Activated T-helper 1 cell treated with anti-CD3 and anti-CD28 coated beads, Interleukin-2, amount 50 U/mL, for 16 hours (primary cell): ENCODE data around the gene COBLL1.

ENCODE experiments used
- DNase-seq, 2 donors: peaks; one replicate each; pipeline ENCODE4 v3.0.0-alpha.2; 2020; ENCODE audit warnings: low read depth in 1 of 2, low spot score in 1 of 2

The COBLL1 gene

DNA sequence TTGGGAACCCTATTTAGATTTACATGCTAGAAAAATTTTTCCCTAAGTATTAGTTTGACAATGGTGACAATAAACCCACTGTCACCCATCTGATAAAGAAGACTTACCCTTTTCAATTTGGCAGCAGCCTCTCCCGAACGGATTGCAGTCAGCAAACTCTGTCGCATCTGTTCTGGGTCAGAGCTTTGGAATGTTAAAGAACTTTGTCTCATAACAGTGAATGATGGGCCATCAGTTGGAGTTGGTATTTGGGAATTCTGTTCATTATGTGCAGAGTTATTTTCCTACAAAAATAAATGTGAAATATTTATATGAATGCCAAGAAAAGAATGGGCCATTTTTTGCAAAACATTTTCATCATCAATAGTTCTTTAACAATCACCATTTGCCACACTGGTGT is 149.5 kb downstream of the COBLL1 start:
- no peak for DNase-seq

GRCh38 chr2:164691346-164691887 is 150.2 kb downstream of the COBLL1 start:
- DNase-seq = no peak

GRCh38 chr2:164690361-164690760 is 151.3 kb downstream of the COBLL1 start:
- DNase-seq = no peak

- DNase-seq = no peak
Observed at GRCh38 chr2:164688896-164689419, 152.7 kb downstream of the COBLL1 start.

GRCh38 chr2:164681009-164681408 is 160.6 kb downstream of the COBLL1 start:
- no peak for DNase-seq

GRCh38 chr2:164678631-164679149 is 162.9 kb downstream of the COBLL1 start:
- no peak for DNase-seq

GRCh38 chr2:164677733-164678132 is 163.9 kb downstream of the COBLL1 start:
- no peak for DNase-seq

DNA sequence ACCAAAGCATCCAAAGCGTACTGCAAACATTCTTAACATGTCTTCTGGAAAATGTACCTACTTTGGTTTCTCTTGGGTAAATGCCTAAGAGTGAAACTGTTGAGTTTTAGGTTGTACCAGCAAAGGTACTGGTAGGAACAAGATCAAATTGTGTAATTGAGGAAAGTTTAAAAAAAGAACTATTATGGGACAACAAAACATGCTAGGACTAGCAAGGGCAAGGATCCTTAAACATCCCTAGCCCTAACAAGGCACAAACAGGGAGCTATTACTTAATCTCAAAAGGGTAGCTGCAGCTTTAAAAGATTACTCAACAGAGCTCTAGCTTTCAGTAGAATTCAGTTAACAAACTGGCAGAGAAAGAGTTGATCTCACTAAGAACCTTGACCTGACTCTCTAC is 164.4 kb downstream of the COBLL1 start:
- DNase-seq = no peak

DNA sequence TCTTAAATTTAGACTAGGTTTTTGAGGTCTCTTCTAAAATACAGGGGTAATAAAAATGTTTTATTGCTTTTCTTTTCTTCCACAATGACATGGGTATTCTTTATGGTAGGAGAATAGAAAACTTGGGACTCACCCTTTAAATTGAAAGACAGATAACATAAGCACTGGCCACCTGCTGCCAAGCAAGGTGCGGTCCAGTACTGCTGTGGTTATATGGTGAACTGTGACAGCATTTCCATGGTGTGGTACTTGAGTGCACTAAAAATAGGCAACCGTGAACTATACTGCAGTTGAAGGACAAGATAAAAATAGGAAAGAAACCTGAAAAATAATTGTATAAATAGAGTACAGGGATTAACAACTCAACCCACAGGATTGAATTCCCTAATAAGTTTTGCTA is 165.9 kb downstream of the COBLL1 start:
- DNase-seq = no peak

- DNase-seq = no peak
Observed at GRCh38 chr2:164675027-164675426, 166.6 kb downstream of the COBLL1 start.

- DNase-seq = no peak
Observed at GRCh38 chr2:164671664-164672396, 169.8 kb downstream of the COBLL1 start.

- DNase-seq = no peak
Observed at GRCh38 chr2:164669291-164669690, 172.3 kb downstream of the COBLL1 start.

- DNase-seq = no peak
Observed at GRCh38 chr2:164667566-164667965, 174.1 kb downstream of the COBLL1 start.

DNA sequence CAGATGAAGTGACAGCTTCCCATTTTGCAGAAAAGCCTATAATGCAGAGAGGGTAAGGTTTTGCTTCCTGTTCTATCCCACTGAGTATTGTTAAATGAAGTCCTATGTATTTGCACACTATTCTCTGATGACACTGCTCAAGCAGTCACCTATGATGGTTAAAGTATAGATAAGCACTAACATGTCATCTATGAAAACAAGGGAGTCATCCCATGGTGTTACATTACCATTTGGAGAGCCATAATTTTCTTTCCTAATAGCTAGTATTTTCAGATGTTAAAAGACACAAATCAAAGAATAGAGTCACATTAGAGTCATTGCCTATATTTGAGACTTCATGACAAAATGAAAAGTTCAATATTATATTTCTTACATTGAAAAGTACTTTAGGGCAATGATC is 177.6 kb downstream of the COBLL1 start:
- DNase-seq = no peak

DNA sequence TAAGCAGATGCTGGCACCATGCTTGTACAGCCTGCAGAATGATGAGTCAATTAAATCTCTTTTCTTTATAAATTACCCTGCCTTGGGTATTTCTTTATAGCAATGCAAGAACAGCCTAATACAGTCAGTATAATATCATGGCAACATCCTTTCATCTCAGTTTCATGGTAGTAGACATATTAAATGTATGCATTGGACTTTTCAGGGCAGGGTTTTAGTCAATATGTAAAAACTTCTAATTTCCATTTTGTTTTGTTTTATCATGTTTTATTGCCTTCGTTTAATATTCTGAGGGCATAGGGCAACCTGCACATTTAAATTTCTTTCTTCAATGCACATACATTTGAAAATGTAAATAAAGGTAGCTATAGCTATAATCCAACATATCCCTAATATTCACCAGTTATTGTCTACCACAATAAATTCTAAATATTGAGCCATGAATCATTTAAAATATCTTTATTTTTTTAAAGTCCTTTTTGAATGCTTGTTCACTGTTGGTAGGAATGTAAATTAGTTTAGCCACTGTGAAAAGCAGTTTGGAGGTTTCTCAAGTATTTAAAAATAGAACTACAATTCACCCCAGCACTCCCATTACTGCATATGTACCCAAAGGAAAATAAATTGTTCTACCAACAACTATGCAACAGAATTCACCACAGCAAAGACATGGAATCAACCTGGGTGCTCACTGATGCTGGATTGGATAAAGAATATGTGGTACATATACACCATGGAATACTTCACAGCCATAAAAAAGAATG is 178.6 kb downstream of the COBLL1 start:
- no peak for DNase-seq

DNA sequence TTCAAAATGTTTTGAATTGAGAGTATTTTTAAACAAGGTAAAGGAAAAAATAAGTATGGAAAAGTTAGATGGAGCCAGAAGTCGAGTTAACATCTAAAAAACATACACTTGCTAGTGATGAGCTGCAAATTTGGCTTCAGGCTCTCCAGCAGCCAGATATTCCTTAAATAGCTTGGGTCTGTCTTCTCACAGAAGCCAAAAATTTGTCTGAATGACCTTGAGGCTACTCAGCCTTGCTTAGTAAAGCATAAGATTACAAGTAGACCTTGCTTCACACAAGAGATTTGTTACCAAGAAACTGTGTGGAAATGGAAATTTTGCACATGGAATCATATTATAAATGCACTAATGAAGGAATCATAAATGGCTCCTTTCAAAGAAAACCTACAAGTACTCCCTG is 179.6 kb downstream of the COBLL1 start:
- no peak for DNase-seq

DNA sequence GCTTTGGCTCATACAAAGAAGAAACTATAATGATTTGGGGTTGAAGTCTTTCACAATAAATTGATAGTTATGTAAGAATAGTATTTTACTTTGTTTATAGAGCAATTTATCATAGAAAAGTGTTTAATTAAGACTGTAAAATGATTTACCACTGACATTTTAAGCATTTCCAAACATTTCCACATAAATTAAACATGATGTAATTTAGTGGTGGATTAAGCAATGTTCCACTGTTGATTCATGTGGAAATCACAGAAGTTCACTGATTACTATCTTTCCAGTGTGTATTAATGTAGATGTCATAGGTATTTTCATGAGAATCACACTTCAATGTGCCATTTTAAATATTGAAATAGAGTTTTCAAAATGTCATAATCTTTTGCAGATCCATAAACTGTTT is 180.3 kb downstream of the COBLL1 start:
- DNase-seq = no peak

- no peak for DNase-seq
Observed at GRCh38 chr2:164657129-164657528, 184.5 kb downstream of the COBLL1 start.

DNA sequence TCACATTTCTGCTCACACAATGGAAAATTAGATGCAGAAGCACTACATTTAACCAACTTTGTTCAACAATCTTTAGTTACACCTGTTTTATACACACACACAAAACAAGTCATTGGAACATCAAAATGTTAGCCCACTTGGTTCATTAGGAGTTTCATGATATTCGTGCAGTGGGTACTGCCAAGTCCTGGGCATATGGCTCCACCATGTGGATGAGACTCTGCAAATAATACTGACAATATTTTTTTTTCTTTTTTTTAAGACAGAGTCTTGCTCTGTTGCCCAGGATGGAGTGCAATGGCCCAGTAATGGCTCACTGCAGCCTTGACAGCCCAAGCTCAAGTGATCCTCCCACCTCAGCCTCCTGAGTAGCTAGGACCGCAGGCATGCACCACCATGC is 185.9 kb downstream of the COBLL1 start:
- no peak for DNase-seq

GRCh38 chr2:164655336-164655735 is 186.3 kb downstream of the COBLL1 start:
- DNase-seq = no peak

GRCh38 chr2:164651361-164651760 is 190.3 kb downstream of the COBLL1 start:
- DNase-seq = no peak
